ENCODE measurements around the gene EIF3B. TPM values are rescaled to one million over a fixed set of nuclear protein-coding genes. Genes with fewer than 3 reads are reported as not detected.
"Not testable (repeated sequence)": the region's sequence is repeated elsewhere in the genome, so short reads cannot be mapped to it uniquely, and the experiment has no call there.

Gene EIF3B
- total RNA-seq, 2 donors from 2014 or later = 94.0 to 150 TPM

- H3K9me3 ChIP-seq = no peaks in the 10 kb centered on the region
- TF ChIP-seq CTCF (IDR thresholded peaks at IDR 0.05) = no peak
Observed at GRCh38 chr7:2373646-2374045, 19.0 kb downstream of the EIF3B start.

GRCh38 chr7:2374401-2374800 lies 19.8 kb downstream of the EIF3B start:
- no peak for DNase-seq (ENCODE audit: low spot score)
- ATAC-seq (ENCODE audit: insufficient number of reproducible peaks, low FRiP score, low read depth) = no peak
- no peaks in the 10 kb centered on the region for H3K4me1 ChIP-seq (ENCODE audit: control insufficient read depth in 1 of 2, low read depth in 2 of 2)
- H3K4me3 ChIP-seq = no peak overlapping the region
- H3K36me3 ChIP-seq = peaks cover 86% of the 10 kb centered on the region
- H3K9me3 ChIP-seq = no peaks in the 10 kb centered on the region
- H3K27me3 ChIP-seq (replicated peaks; ENCODE audit: insufficient read depth) = no peaks in the 10 kb centered on the region
- H3K27ac ChIP-seq = no peak overlapping the region
- no peak for TF ChIP-seq CTCF (IDR thresholded peaks at IDR 0.05)

More at GRCh38 chr7:2373646-2374045, 19.0 kb downstream of the EIF3B start:
- ATAC-seq (ENCODE audit: insufficient number of reproducible peaks, low FRiP score, low read depth) = no peak
- no peak for DNase-seq (ENCODE audit: low spot score)
- Histone ChIP-seq H3K4me3 (no peak overlapping the region), H3K27ac (no peak overlapping the region), H3K36me3 (peaks cover 86% of the 10 kb centered on the region), H3K4me1 (ENCODE audit: control insufficient read depth in 1 of 2, low read depth in 2 of 2) (no peaks in the 10 kb centered on the region), H3K27me3 (replicated peaks; ENCODE audit: insufficient read depth) (no peaks in the 10 kb centered on the region)

DNA sequence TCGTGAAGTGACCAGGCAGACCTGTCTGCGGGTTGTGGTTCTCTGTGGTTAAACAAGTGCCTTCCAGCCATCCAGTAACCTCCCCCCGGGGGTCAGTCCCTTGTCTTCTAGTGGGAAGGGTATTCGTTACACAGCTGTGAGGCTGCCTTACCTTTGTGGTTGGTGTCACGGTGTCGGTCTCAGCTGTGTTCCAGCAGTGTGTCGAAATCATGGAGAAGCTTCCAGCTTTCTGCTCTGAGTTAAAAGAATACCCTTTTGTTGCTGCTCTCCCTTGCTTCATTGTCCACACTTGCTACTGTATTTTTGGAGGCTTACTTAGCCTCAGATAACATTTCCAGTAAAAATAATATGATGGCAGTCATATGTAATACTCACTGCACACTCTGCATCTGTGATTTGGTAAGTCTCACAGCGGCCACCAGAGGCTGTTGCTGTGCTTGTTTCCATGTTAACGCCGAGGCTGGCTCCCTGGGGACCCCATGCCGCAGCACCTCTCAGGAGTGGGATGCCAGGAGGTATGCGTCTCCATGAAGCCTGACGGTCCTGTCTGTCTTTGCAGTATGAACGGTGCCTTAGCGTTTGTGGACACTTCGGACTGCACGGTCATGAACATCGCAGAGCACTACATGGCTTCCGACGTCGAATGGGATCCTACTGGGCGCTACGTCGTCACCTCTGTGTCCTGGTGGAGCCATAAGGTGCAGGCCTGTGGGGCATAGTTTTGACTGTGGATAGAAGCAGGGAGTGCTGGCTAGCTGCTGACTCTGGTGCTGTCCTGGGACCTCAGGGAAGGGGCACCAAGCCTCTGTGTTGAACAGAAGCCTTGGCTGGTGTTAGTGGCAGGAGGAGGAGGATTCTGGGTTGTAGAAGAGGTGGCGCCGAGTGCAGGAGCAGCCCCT lies 20.5 kb downstream of the EIF3B start:
- TF ChIP-seq CTCF (IDR thresholded peaks at IDR 0.05) = no peak
- no peak for ATAC-seq (ENCODE audit: insufficient number of reproducible peaks, low FRiP score, low read depth)
- Histone ChIP-seq H3K9me3 (no peaks in the 10 kb centered on the region), H3K4me3 (no peak overlapping the region), H3K36me3 (peaks cover 86% of the 10 kb centered on the region), H3K4me1 (ENCODE audit: control insufficient read depth in 1 of 2, low read depth in 2 of 2) (no peaks in the 10 kb centered on the region), H3K27me3 (replicated peaks; ENCODE audit: insufficient read depth) (no peaks in the 10 kb centered on the region), H3K27ac (no peak overlapping the region)
- DNase-seq (ENCODE audit: low spot score) = no peak

DNA sequence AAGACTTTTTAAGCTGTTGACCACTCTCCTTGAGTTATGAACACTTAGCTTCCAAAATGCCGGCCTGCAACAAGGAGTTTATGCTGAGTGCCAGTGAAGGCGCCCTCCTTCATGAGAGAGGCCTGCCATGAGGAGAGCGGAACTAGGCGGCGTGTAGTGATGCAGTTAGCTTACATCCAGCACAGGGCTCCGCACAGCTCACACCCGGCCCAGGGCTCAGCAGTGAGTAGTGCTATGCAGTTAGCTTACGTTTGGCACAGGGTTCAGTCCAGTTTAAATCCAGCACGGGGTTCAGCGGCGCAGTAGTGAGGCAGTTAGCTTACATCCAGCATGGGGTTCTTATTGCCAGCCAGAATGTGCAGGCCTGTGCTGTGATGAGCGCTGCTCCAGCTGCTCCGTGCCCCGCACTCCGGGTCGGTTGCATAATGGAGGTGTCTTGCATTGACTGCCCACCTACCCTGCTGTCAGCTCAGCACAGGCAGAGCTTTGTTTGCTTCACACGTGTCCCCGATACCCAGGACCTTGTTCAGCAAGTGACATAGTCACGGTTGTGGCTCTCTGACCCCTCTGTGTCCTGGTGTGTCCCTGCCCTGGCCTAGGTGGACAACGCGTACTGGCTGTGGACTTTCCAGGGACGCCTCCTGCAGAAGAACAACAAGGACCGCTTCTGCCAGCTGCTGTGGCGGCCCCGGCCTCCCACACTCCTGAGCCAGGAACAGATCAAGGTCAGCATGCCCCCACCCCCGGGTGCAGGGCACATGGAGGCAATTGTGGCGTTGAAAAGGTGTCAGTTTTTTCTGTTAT lies 21.9 kb downstream of the EIF3B start:
- no peak for DNase-seq (ENCODE audit: low spot score)
- TF ChIP-seq CTCF (IDR thresholded peaks at IDR 0.05) = no peak
- H3K27me3 ChIP-seq (replicated peaks; ENCODE audit: insufficient read depth) = no peaks in the 10 kb centered on the region
- no peaks in the 10 kb centered on the region for H3K9me3 ChIP-seq
- no peak overlapping the region for H3K4me3 ChIP-seq
- no peak overlapping the region for H3K27ac ChIP-seq
- no peaks in the 10 kb centered on the region for H3K4me1 ChIP-seq (ENCODE audit: control insufficient read depth in 1 of 2, low read depth in 2 of 2)
- peaks cover 85% of the 10 kb centered on the region for H3K36me3 ChIP-seq
- no peak for ATAC-seq (ENCODE audit: insufficient number of reproducible peaks, low FRiP score, low read depth)

DNA sequence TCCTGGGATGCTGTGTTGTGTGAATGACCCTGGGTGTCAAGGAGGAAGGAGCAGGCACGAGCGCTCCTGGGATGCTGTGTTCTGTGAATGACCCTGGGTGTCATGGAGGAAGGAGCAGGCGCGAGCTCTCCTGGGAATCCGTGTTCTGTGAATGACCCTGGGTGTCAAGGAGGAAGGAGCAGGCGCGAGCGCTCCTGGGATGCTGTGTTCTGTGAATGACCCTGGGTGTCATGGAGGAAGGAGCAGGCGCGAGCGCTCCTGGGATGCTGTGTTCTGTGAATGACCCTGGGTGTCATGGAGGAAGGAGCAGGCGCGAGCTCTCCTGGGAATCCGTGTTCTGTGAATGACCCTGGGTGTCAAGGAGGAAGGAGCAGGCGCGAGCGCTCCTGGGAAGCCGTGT lies 22.9 kb downstream of the EIF3B start:
- H3K36me3 ChIP-seq = peaks cover 76% of the 10 kb centered on the region
- not testable (repeated sequence) for DNase-seq (ENCODE audit: low spot score); ATAC-seq (ENCODE audit: insufficient number of reproducible peaks, low FRiP score, low read depth)

GRCh38 chr7:2378125-2378524 lies 23.5 kb downstream of the EIF3B start:
- not testable (repeated sequence) for H3K27ac ChIP-seq; ATAC-seq (ENCODE audit: insufficient number of reproducible peaks, low FRiP score, low read depth)

More for the DNA sequence above, 22.9 kb downstream of the EIF3B start:
- H3K4me3 ChIP-seq; H3K9me3 ChIP-seq; H3K4me1 ChIP-seq (ENCODE audit: control insufficient read depth in 1 of 2, low read depth in 2 of 2); H3K27ac ChIP-seq; H3K27me3 ChIP-seq (replicated peaks; ENCODE audit: insufficient read depth): not testable (repeated sequence)

More at GRCh38 chr7:2378125-2378524, 23.5 kb downstream of the EIF3B start:
- not testable (repeated sequence) for DNase-seq (ENCODE audit: low spot score); H3K4me3 ChIP-seq; H3K27me3 ChIP-seq (replicated peaks; ENCODE audit: insufficient read depth); H3K9me3 ChIP-seq; H3K4me1 ChIP-seq (ENCODE audit: control insufficient read depth in 1 of 2, low read depth in 2 of 2)
- peaks cover 70% of the 10 kb centered on the region for H3K36me3 ChIP-seq

Data from thoracic aorta (tissue), 2 donors.